HFF-Myc (cell line): Measurements from ENCODE around the gene HEG1.

Source experiments
- DNase-seq: peaks from one replicate; pipeline ENCODE4 v3.0.0-alpha.2; 2011; ENCODE audit warnings: low read depth; ENCODE audit errors: extremely low read depth
- H3K4me3 ChIP-seq: replicated peaks from 2 replicates; pipeline ENCODE4 v1.5.1; 2011; ENCODE audit warnings: low read depth, mild to moderate bottlenecking, control low read depth, low read length
- CTCF ChIP-seq: IDR thresholded peaks from 2 replicates; pipeline ENCODE4 v1.5.1; 2012; ENCODE audit warnings: mild to moderate bottlenecking, low read depth, low read length, control low read depth; ENCODE audit errors: missing control alignments

Gene HEG1

GRCh38 chr3:124997303-124998246, 58.2 kb downstream of the HEG1 start:
- TF ChIP-seq CTCF, result no peak
- no peak for DNase-seq

DNA sequence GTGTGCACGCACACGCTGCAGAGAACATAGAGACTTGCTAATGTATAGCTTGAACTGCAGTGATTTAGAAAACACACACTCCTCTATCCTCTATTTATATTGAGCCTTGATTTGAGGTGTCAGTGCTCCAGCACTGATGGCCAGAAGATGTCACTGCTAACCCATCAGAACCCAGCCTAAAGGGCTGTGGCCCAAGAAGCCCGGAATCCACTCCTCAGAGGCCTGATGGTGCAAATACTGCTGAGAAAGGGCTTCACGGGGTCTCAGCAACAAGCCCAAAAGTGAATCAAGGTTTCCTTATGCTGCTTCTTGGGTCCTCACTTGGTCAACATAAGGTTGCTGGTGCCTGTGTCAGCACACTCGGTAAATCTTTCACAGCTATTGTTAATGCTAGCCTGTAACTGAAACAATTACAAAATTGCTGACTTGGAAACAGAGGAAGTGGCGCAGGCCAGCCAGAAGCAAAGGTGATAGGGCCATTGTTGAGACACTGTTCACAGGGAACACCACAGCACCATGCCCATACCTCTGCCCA, 60.3 kb downstream of the HEG1 start:
- no peak overlapping the region for H3K4me3 ChIP-seq
- TF ChIP-seq CTCF, result peak; percentile 61
- no peak for DNase-seq

More at GRCh38 chr3:124997303-124998246, 58.2 kb downstream of the HEG1 start:
- H3K4me3 ChIP-seq, result no peak overlapping the region

DNA sequence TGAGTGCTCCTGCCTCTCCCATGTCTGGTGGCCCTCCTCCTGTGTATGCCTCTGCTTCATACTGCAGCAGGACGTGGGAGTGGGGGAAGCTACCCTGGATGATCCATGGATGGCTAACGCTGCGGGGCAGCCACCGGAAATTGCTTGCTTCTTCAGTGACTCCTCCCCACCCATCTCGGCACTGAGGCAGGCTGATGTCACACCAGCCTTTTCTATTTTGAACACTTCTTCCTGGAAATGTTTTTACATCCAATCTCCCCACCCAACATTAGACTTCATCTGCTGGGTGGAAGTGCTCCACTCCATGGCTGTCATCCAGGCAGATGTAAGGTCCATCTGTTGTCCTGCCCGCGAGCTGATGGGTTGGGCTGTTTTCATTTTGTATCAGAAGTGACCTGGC, 62.3 kb downstream of the HEG1 start:
- no peak overlapping the region for H3K4me3 ChIP-seq
- no peak for TF ChIP-seq CTCF
- no peak for DNase-seq

DNA sequence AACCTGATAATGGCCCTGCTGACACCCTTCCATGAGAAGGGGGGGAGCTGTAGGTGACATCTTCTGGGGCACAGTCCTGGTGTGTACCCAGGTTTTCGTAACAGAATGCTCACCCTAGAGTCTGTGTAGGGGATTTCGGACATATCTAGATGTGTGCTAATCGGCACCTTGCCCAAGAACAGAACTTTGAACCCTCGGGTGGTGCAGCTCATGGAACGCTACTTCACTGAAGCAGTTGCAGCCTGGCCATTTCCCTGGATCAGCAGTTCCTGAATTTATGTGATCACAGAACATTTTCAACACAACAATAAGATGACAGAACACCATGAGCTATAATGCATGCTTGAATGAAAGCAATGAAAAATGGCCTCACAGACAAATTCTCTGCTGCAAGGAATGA, 63.8 kb downstream of the HEG1 start:
- H3K4me3 ChIP-seq, result no peak overlapping the region
- no peak for TF ChIP-seq CTCF
- DNase-seq, result no peak

GRCh38 chr3:124986192-124987143, 69.3 kb downstream of the HEG1 start:
- peak; percentile 69 for DNase-seq

More at GRCh38 chr3:124986192-124987143, 69.3 kb downstream of the HEG1 start:
- H3K4me3 ChIP-seq, result no peak overlapping the region
- TF ChIP-seq CTCF, result peak; percentile 71
